AG10803 (cell line): Measurements from ENCODE around the gene SOS2.

ENCODE experiments used
- DNase-seq: peaks from one replicate; pipeline ENCODE4 v3.0.0; 2010; ENCODE audit warnings: low read depth
- H3K4me3 ChIP-seq: 2 replicates; pipeline ENCODE4 v1.5.1; 2011; ENCODE audit warnings: mild to moderate bottlenecking, low read length, control low read depth
- CTCF ChIP-seq: conservative IDR thresholded peaks from 2 replicates; pipeline ENCODE4 v1.5.1; 2011; ENCODE audit warnings: mild to moderate bottlenecking, low read length, control low read depth, inconsistent platforms

SOS2 gene

DNA sequence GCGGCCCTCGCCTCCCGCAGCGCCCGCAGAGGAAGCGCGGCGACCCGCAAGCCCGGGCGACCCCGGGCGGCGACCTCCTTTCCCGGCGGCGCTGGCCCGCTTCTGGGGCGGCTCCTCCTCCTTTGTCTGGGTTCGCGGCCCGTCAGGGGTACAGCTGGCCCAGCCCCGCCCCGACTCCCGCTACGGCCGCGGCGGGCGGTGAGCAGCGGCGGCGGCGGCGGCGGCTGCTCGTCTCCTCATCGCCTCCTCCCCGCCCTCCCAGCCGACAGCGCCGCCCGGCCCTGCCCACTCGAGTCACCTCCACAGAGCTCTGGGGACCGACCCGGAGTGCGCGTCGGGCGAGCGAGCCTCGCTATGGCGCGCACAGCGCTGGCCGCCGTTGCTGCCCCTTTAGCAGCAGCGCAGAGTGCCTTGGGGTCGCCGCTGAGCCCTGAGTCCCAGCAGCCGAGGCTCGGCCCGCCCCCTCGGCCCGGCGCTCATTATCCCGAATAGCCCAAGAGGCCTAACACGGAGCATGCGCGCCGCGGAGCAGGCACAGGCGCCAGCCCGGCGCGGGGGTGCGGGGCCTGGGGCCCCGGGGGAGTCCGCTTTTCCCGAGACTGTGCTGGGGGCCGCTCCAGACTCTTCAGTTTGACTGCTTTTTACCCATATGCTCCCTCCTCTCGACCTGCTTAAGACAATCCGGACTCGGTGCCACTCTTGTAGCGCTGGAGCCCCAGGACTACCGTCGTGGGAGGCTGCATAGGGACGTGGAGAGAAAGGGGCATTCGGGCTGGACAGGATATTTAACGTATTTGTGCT lies at the start of gene SOS2:
Gene SOS2 (minus strand): TSS at position 104 of the 801 bp plus-strand sequence. CDS start 295 bp downstream, outside the sequence.
- TF ChIP-seq CTCF = no peak
- DNase-seq = peak; percentile 81
- H3K4me3 ChIP-seq = peak within 1 kb of the TSS; percentile 73

DNA sequence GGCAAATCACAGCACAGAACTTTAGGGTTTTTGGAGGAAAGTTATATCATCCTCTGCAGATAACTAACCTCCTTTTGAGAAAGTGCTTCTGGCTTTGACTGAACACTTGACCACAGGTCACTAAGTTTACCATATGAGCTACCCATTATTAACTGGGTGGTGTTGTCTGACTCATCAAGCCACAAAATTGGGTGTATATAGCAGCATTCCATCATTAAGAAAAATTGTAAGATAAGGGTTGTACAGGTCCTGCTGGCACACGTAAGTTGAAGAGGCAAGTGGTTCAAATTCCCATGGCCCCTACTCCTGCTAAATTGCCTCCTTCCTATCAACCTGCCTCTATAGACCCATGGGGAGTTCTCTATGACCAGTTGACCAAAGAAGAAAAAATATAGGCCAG lies 41.1 kb upstream of the SOS2 start:
- TF ChIP-seq CTCF = no peak
- H3K4me3 ChIP-seq = no peak overlapping the region
- DNase-seq = peak; percentile 4

DNA sequence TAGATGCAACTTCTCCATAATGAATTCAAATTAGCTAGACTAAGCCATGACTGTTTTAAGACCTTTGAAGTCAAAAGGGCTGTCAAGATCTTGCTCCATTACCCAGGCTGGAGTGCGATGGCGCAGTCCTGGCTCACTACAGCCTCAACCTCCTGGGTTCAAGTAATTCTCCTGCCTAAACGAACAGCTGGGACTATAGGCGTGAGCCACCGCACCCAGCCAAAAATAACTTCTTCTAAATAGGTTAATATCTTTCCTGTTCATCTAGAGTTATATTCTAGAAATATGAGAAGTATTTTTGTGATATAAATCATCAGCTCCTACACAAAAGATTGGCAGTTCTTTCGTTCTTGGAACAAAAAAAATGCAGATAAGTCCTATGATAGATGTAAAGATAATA lies 39.6 kb upstream of the SOS2 start:
- H3K4me3 ChIP-seq = no peak overlapping the region
- DNase-seq = no peak
- TF ChIP-seq CTCF = no peak

DNA sequence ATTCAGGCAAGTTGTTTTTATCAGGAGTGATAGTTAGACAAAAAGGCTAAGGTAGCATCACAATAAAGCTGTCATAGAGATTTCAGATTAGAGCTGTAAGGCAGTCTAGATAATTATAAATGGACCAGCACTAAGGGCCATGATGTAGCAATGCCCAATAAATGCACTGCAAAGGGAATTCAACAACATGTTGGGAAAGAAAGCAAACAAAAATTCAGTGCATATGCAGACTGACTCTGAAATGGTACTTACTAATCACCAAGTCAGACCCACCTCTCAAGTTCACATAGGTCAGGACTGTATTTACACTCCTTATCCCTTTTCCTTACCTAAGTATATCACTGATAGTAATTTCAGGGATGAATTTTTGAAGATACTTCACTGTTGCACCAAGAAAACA lies 33.7 kb upstream of the SOS2 start:
- no peak for DNase-seq
- H3K4me3 ChIP-seq = no peak overlapping the region
- no peak for TF ChIP-seq CTCF

DNA sequence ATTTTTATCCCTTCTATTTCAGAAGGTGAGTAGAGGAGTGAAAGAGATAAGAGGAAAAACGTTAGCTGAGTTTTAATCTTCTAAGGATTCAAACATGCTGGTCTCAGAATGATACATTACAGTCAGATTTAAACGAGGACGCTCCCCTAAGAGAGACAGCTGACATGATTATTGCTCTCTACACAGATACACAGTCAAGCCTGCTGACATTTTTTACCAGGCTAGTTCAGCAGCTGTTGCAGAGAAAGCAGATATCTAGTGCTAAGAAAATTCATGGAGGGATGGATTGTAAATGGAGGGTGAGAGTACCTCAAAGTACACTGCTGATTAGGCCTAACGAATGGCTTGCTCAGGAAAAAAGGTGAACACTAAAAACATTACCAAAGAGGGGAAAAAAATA lies 31.9 kb upstream of the SOS2 start:
- no peak for DNase-seq
- no peak for TF ChIP-seq CTCF
- H3K4me3 ChIP-seq = no peak overlapping the region

GRCh38 chr14:50262865-50263264 lies 31.5 kb upstream of the SOS2 start:
- H3K4me3 ChIP-seq = no peak overlapping the region
- DNase-seq = no peak
- TF ChIP-seq CTCF = no peak

GRCh38 chr14:50260511-50260910 lies 29.1 kb upstream of the SOS2 start:
- peak; percentile 68 for TF ChIP-seq CTCF
- H3K4me3 ChIP-seq = no peak overlapping the region
- peak; percentile 49 for DNase-seq
